Chondrocyte (in vitro differentiated cells): ENCODE data around the gene MRPL58. TPM values are rescaled to one million over a fixed set of nuclear protein-coding genes. Genes with fewer than 3 reads are reported as not detected.

ENCODE experiments used
- DNase-seq: peaks from one replicate; pipeline ENCODE4 v3.0.0; 2021; ENCODE audit warnings: mixed read lengths, low spot score
- H3K27ac Mint-ChIP-seq: one replicate; pipeline ENCODE4 v1.8.0; 2021; ENCODE audit warnings: mild to moderate bottlenecking, moderate library complexity, mixed read lengths; ENCODE audit not compliant: unreplicated experiment
- H3K27me3 Mint-ChIP-seq: 2 replicates; pipeline ENCODE4 v1.8.0; 2021; ENCODE audit warnings: low read depth, mixed read lengths
- H3K36me3 Mint-ChIP-seq: 2 replicates; pipeline ENCODE4 v1.8.0; 2021; ENCODE audit warnings: low read depth, mixed read lengths
- H3K4me1 Mint-ChIP-seq: 2 replicates; pipeline ENCODE4 v1.8.0; 2021; ENCODE audit warnings: low read depth, mild to moderate bottlenecking, mixed read lengths
- H3K4me3 Mint-ChIP-seq: one replicate; pipeline ENCODE4 v1.8.0; 2021; ENCODE audit warnings: mild to moderate bottlenecking, moderate library complexity, mixed read lengths; ENCODE audit not compliant: unreplicated experiment
- H3K9me3 Mint-ChIP-seq: 2 replicates; pipeline ENCODE4 v1.8.0; 2021; ENCODE audit warnings: low read depth, mixed read lengths
- CTCF ChIP-seq: fragments of 200-600 bp; sonication (generic); IDR thresholded peaks from 2 replicates; pipeline ENCODE4 v1.5.0; 2021; ENCODE audit warnings: antibody characterized with exemption, mild to moderate bottlenecking, moderate library complexity
- total RNA-seq: library from RNA; stranded (reverse); gene quantifications from 3 replicates; pipeline ENCODE4 v1.2.1, GENCODE V29; 2021

Gene MRPL58
- total RNA-seq, 1 donor from 2014 or later = 18.9 TPM

GRCh38 chr17:74970395-74970794 is 42.1 kb upstream of the MRPL58 start:
- H3K4me3 Mint-ChIP-seq = no peak overlapping the region
- TF ChIP-seq CTCF = no peak

GRCh38 chr17:74971069-74971841 is 41.2 kb upstream of the MRPL58 start:
- Mint-ChIP-seq H3K4me1 (peaks cover 7% of the 10 kb centered on the region), H3K9me3 (no peaks in the 10 kb centered on the region), H3K36me3 (no peaks in the 10 kb centered on the region), H3K27me3 (peaks cover 5% of the 10 kb centered on the region), H3K4me3 (peak overlapping the region; percentile 73), H3K27ac (no peak overlapping the region)
- no peak for TF ChIP-seq CTCF
- DNase-seq = no peak

More at GRCh38 chr17:74970395-74970794, 42.1 kb upstream of the MRPL58 start:
- Mint-ChIP-seq H3K36me3 (no peaks in the 10 kb centered on the region), H3K27ac (no peak overlapping the region), H3K9me3 (no peaks in the 10 kb centered on the region), H3K4me1 (peaks cover 7% of the 10 kb centered on the region), H3K27me3 (peaks cover 5% of the 10 kb centered on the region)
- DNase-seq = no peak

GRCh38 chr17:74971842-74972106 is 40.7 kb upstream of the MRPL58 start:
- Mint-ChIP-seq H3K4me1 (peaks cover 7% of the 10 kb centered on the region), H3K27ac (no peak overlapping the region), H3K36me3 (no peaks in the 10 kb centered on the region), H3K9me3 (no peaks in the 10 kb centered on the region), H3K4me3 (peak overlapping the region; percentile 73), H3K27me3 (peaks cover 5% of the 10 kb centered on the region)
- no peak for TF ChIP-seq CTCF
- no peak for DNase-seq

GRCh38 chr17:74972107-74972972 is 40.1 kb upstream of the MRPL58 start, which contains the start of gene HID1:
Gene HID1, minus strand, starts transcription at chr17:74972759. Its CDS starts 103 bp downstream, at chr17:74972656.
- no peak within 1 kb of the TSS for H3K27ac Mint-ChIP-seq
- no peak for TF ChIP-seq CTCF
- H3K4me3 Mint-ChIP-seq = peak within 1 kb of the TSS; percentile 73
- no peaks in the 10 kb centered on the region for H3K9me3 Mint-ChIP-seq
- peaks cover 5% of the 10 kb centered on the region for H3K27me3 Mint-ChIP-seq
- no peak for DNase-seq
- no peaks in the 10 kb centered on the region for H3K36me3 Mint-ChIP-seq
- peaks cover 7% of the 10 kb centered on the region for H3K4me1 Mint-ChIP-seq

- peaks cover 7% of the 10 kb centered on the region for H3K4me1 Mint-ChIP-seq
- H3K27me3 Mint-ChIP-seq = peaks cover 5% of the 10 kb centered on the region
- H3K27ac Mint-ChIP-seq = no peak overlapping the region
- peak overlapping the region; percentile 73 for H3K4me3 Mint-ChIP-seq
- no peaks in the 10 kb centered on the region for H3K36me3 Mint-ChIP-seq
- TF ChIP-seq CTCF = no peak
- no peaks in the 10 kb centered on the region for H3K9me3 Mint-ChIP-seq
- DNase-seq = no peak
Observed at GRCh38 chr17:74972973-74973328, 39.5 kb upstream of the MRPL58 start.
